Activated CD4-positive, alpha-beta T cell treated with anti-CD3 and anti-CD28 coated beads for 36 hours (primary cell): Measurements from ENCODE around the gene ZDHHC11. TPM values are rescaled to one million over a fixed set of nuclear protein-coding genes. Genes with fewer than 3 reads are reported as not detected.

Source experiments
- ATAC-seq: fragments of 200-7000 bp; cut with Tn5 transposase; one replicate; pipeline ENCODE4 v1.10.0; 2021; ENCODE audit warnings: mild to moderate bottlenecking, moderate library complexity
- CTCF ChIA-PET: fragments of 350-600 bp; sonication (Branson Sonifier 250); formaldehyde crosslinking; loops from one replicate; lab custom pipeline; 2021; ENCODE audit warnings: antibody characterized with exemption; lab: Charles Lee
- POLR2A ChIA-PET: fragments of 350-600 bp; sonication (Branson Sonifier 250); formaldehyde crosslinking; loops from one replicate; lab custom pipeline; 2021; ENCODE audit warnings: antibody characterized with exemption, inconsistent platforms; lab: Charles Lee
- DNase-seq: peaks from one replicate; pipeline ENCODE4 v3.0.0-alpha.2; 2020
- H3K27ac Mint-ChIP-seq: one replicate; pipeline ENCODE4 v1.8.0; 2021; ENCODE audit warnings: mixed read lengths
- H3K27me3 Mint-ChIP-seq: one replicate; pipeline ENCODE4 v1.8.0; 2021; ENCODE audit warnings: mixed read lengths
- H3K36me3 Mint-ChIP-seq: one replicate; pipeline ENCODE4 v1.8.0; 2021; ENCODE audit warnings: low read depth, mixed read lengths
- H3K4me1 Mint-ChIP-seq: one replicate; pipeline ENCODE4 v1.8.0; 2021; ENCODE audit warnings: mixed read lengths
- H3K4me3 Mint-ChIP-seq: one replicate; pipeline ENCODE4 v1.8.0; 2021; ENCODE audit warnings: mild to moderate bottlenecking, moderate library complexity, mixed read lengths
- H3K9me3 Mint-ChIP-seq: one replicate; pipeline ENCODE4 v1.8.0; 2021; ENCODE audit warnings: low read depth, mixed read lengths
- intact Hi-C, 2 experiments: fragments of 100-400 bp; cut with DNase I in 1 of 2; cut with micrococcal nuclease in 1 of 2; formaldehyde crosslinking; loops; one replicate each; pipeline versions ENCODE4 v1.14.2 to v1.15.1; 2022 to 2024; cut with DNase I, micrococcal nuclease
- total RNA-seq, 2 experiments: library from RNA; stranded (reverse); gene quantifications; one replicate each; pipeline ENCODE4 v1.2.3, GENCODE V29; 2021

The ZDHHC11 gene
- 1 to 10 TPM; 6.4 to 8.5 TPM for total RNA-seq

GRCh38 chr5:850511-851006, at the start of gene ZDHHC11:
Gene ZDHHC11, minus strand, starts transcription at chr5:850986. Its CDS starts 384 bp downstream, at chr5:850602.
- Mint-ChIP-seq H3K36me3 (no peaks in the 10 kb centered on the region), H3K4me3 (no peak within 1 kb of the TSS), H3K27me3 (peaks cover 3% of the 10 kb centered on the region), H3K4me1 (peaks cover 7% of the 10 kb centered on the region), H3K9me3 (no peaks in the 10 kb centered on the region), H3K27ac (no peak within 1 kb of the TSS)
- POLR2A ChIA-PET: no interaction called here
- DNase-seq: no peak
- CTCF ChIA-PET: no interaction called here
- intact Hi-C loops: no loop called here
- no peak for ATAC-seq

GRCh38 chr5:893711-894110, 42.9 kb upstream of the ZDHHC11 start:
- ATAC-seq: no peak
- no peaks in the 10 kb centered on the region for H3K9me3 Mint-ChIP-seq
- H3K36me3 Mint-ChIP-seq: peaks cover 59% of the 10 kb centered on the region
- peaks cover 32% of the 10 kb centered on the region for H3K4me1 Mint-ChIP-seq
- no peak overlapping the region for H3K27ac Mint-ChIP-seq
- ChIA-PET POLR2A (no interaction called here), CTCF (interaction anchor here (1.0 to 1.2 kb wide), 4 partner anchors 88 to 759 kb away, joined by 3 read pairs; no protein-coding TSS in a partner anchor)
- no peak for DNase-seq
- intact Hi-C loops: loop anchor here in 1 of 2 experiments (2.0 to 10.0 kb wide), 8 partner anchors 109 to 905 kb away; partner anchors contain the start of genes CCDC127, EXOC3, MRPL36 and PDCD6
- H3K27me3 Mint-ChIP-seq: no peaks in the 10 kb centered on the region
- H3K4me3 Mint-ChIP-seq: peak overlapping the region; percentile 90

- Mint-ChIP-seq H3K9me3 (no peaks in the 10 kb centered on the region), H3K4me3 (peak overlapping the region; percentile 90), H3K27ac (no peak overlapping the region), H3K36me3 (peaks cover 64% of the 10 kb centered on the region), H3K27me3 (no peaks in the 10 kb centered on the region), H3K4me1 (peaks cover 36% of the 10 kb centered on the region)
- CTCF ChIA-PET: interaction anchor here (1.0 to 1.2 kb wide), 4 partner anchors 89 to 760 kb away, joined by 3 read pairs; no protein-coding TSS in a partner anchor
- ATAC-seq (peak; percentile 8), DNase-seq (peak; percentile 21)
- POLR2A ChIA-PET: no interaction called here
- intact Hi-C loops: loop anchor here in 1 of 2 experiments (2.0 to 10.0 kb wide), 8 partner anchors 108 to 906 kb away; partner anchors contain the start of genes CCDC127, EXOC3, MRPL36 and PDCD6
Measured at GRCh38 chr5:893137-893506, 42.3 kb upstream of the ZDHHC11 start.

- intact Hi-C loops: loop anchor here in 1 of 2 experiments (1.0 to 10.0 kb wide), 12 partner anchors 20 to 906 kb away; partner anchors contain the start of genes CCDC127, CEP72, CLPTM1L and EXOC3
- ATAC-seq: peak; percentile 98
- H3K4me1 Mint-ChIP-seq: peaks cover 36% of the 10 kb centered on the region
- peak within 1 kb of the TSS; percentile 90 for H3K4me3 Mint-ChIP-seq
- H3K27me3 Mint-ChIP-seq: no peaks in the 10 kb centered on the region
- ChIA-PET CTCF (interaction anchor here (1.0 to 1.2 kb wide), 5 partner anchors 9 to 761 kb away, joined by 3 to 4 read pairs (median 3); no protein-coding TSS in a partner anchor), POLR2A (no interaction called here)
- peaks cover 68% of the 10 kb centered on the region for H3K36me3 Mint-ChIP-seq
- H3K9me3 Mint-ChIP-seq: no peaks in the 10 kb centered on the region
- peak within 1 kb of the TSS; percentile 85 for H3K27ac Mint-ChIP-seq
- DNase-seq: peak; percentile 93
Measured at GRCh38 chr5:892394-893136, 41.8 kb upstream of the ZDHHC11 start, which contains the start of the genes BRD9 and TRIP13. Gene BRD9, minus strand, starts transcription at chr5:892801. Its CDS starts 144 bp downstream, at chr5:892657. Gene TRIP13, plus strand, starts transcription at chr5:892884. Its CDS starts 115 bp downstream, at chr5:892999.

GRCh38 chr5:891837-892393, 41.1 kb upstream of the ZDHHC11 start:
- Mint-ChIP-seq H3K27ac (peak overlapping the region; percentile 85), H3K9me3 (no peaks in the 10 kb centered on the region), H3K36me3 (peaks cover 75% of the 10 kb centered on the region), H3K27me3 (no peaks in the 10 kb centered on the region), H3K4me3 (peak overlapping the region; percentile 90), H3K4me1 (peaks cover 36% of the 10 kb centered on the region)
- CTCF ChIA-PET: interaction anchor here (1.1 kb wide), 2 partner anchors 9 to 12 kb away, joined by 3 to 4 read pairs; no protein-coding TSS in a partner anchor
- DNase-seq (peak; percentile 35), ATAC-seq (no peak)
- POLR2A ChIA-PET: no interaction called here
- intact Hi-C loops: loop anchor here in 1 of 2 experiments (1.0 to 10.0 kb wide), 12 partner anchors 20 to 907 kb away; partner anchors contain the start of genes CCDC127, CEP72, CLPTM1L and EXOC3

GRCh38 chr5:891117-891836, 40.5 kb upstream of the ZDHHC11 start:
- H3K9me3 Mint-ChIP-seq: no peaks in the 10 kb centered on the region
- no peaks in the 10 kb centered on the region for H3K27me3 Mint-ChIP-seq
- ATAC-seq (no peak), DNase-seq (no peak)
- H3K4me3 Mint-ChIP-seq: peak overlapping the region; percentile 90
- peak overlapping the region; percentile 85 for H3K27ac Mint-ChIP-seq
- peaks cover 36% of the 10 kb centered on the region for H3K4me1 Mint-ChIP-seq
- peaks cover 74% of the 10 kb centered on the region for H3K36me3 Mint-ChIP-seq
- intact Hi-C loops: loop anchor here in 1 of 2 experiments (5.0 to 10.0 kb wide), 2 partner anchors 446 to 674 kb away; partner anchors contain the start of genes CCDC127, EXOC3 and SDHA
- ChIA-PET CTCF (interaction anchor here (1.1 kb wide), 1 partner anchor 10 kb away, joined by 4 read pairs; no protein-coding TSS in a partner anchor), POLR2A (no interaction called here)

GRCh38 chr5:889075-889710, 38.4 kb upstream of the ZDHHC11 start:
- peaks cover 36% of the 10 kb centered on the region for H3K4me1 Mint-ChIP-seq
- ChIA-PET POLR2A (no interaction called here), CTCF (interaction anchor here (1.0 to 1.7 kb wide), 3 partner anchors 13 to 24 kb away, joined by 3 to 4 read pairs (median 4); no protein-coding TSS in a partner anchor)
- H3K27ac Mint-ChIP-seq: peak overlapping the region; percentile 35
- H3K4me3 Mint-ChIP-seq: no peak overlapping the region
- intact Hi-C loops: no loop called here
- peaks cover 78% of the 10 kb centered on the region for H3K36me3 Mint-ChIP-seq
- ATAC-seq (no peak), DNase-seq (no peak)
- H3K27me3 Mint-ChIP-seq: no peaks in the 10 kb centered on the region
- H3K9me3 Mint-ChIP-seq: no peaks in the 10 kb centered on the region

GRCh38 chr5:888638-889035, 37.9 kb upstream of the ZDHHC11 start:
- Mint-ChIP-seq H3K27ac (peak overlapping the region; percentile 35), H3K4me1 (peaks cover 34% of the 10 kb centered on the region), H3K27me3 (no peaks in the 10 kb centered on the region), H3K36me3 (peaks cover 79% of the 10 kb centered on the region), H3K9me3 (no peaks in the 10 kb centered on the region), H3K4me3 (no peak overlapping the region)
- ATAC-seq (no peak), DNase-seq (no peak)
- intact Hi-C loops: no loop called here
- POLR2A ChIA-PET: interaction anchor here (0.6 kb wide), 1 partner anchor 639 kb away, joined by 4 read pairs; no protein-coding TSS in a partner anchor
- CTCF ChIA-PET: interaction anchor here (1.0 to 1.7 kb wide), 2 partner anchors 14 to 24 kb away, joined by 3 to 4 read pairs; no protein-coding TSS in a partner anchor

GRCh38 chr5:887947-888637, 37.3 kb upstream of the ZDHHC11 start:
- H3K27me3 Mint-ChIP-seq: no peaks in the 10 kb centered on the region

More at GRCh38 chr5:887947-888637, 37.3 kb upstream of the ZDHHC11 start:
- H3K4me1 Mint-ChIP-seq: peaks cover 32% of the 10 kb centered on the region
- no peak for DNase-seq
- H3K9me3 Mint-ChIP-seq: peaks cover 4% of the 10 kb centered on the region
- H3K36me3 Mint-ChIP-seq: peaks cover 80% of the 10 kb centered on the region
- ChIA-PET CTCF (interaction anchor here (1.0 to 1.7 kb wide), 2 partner anchors 14 to 25 kb away, joined by 3 to 4 read pairs; no protein-coding TSS in a partner anchor), POLR2A (interaction anchor here (0.6 kb wide), 1 partner anchor 639 kb away, joined by 4 read pairs; no protein-coding TSS in a partner anchor)
- no peak overlapping the region for H3K4me3 Mint-ChIP-seq
- intact Hi-C loops: no loop called here
- no peak overlapping the region for H3K27ac Mint-ChIP-seq
- ATAC-seq: no peak
